Sigmoid colon (tissue), 7 donors: ENCODE measurements around the gene TGFBI. TPM values are rescaled to one million over a fixed set of nuclear protein-coding genes. Genes with fewer than 3 reads are reported as not detected.

Experiments
- DNase-seq: peaks from one replicate; pipeline ENCODE4 v3.0.0-alpha.2; 2019
- H3K27ac ChIP-seq, 4 donors: fragments of 200-600 bp; sonication (generic); one replicate each; pipeline ENCODE4 v1.5.1; 2016 to 2019; ENCODE audit warnings: mild to moderate bottlenecking in 1 of 4
- H3K27me3 ChIP-seq, 3 donors: fragments of 200-600 bp; sonication (generic); one replicate each; pipeline ENCODE4 v1.5.1; 2019; ENCODE audit warnings: mild to moderate bottlenecking in 1 of 3
- H3K36me3 ChIP-seq, 4 donors: fragments of 200-600 bp; sonication (generic); one replicate each; pipeline ENCODE4 v1.5.1; 2016 to 2019
- H3K4me1 ChIP-seq, 4 donors: fragments of 200-600 bp; sonication (generic); one replicate each; pipeline ENCODE4 v1.5.1; 2017 to 2019
- H3K4me3 ChIP-seq, 4 donors: fragments of 200-600 bp; sonication (generic); one replicate each; pipeline ENCODE4 v1.5.1; 2017 to 2019; ENCODE audit warnings: mild to moderate bottlenecking in 2 of 4, moderate library complexity in 1 of 4
- H3K9me3 ChIP-seq, 4 donors: fragments of 200-600 bp in 3 of 4; sonication (generic) in 3 of 4; one replicate each; pipeline versions ENCODE4 v1.5.1 to v1.6.1; 2013 to 2019
- CTCF ChIP-seq, 4 experiments: fragments of 450-650 bp in 3 of 4; fragments of 200-600 bp in 1 of 4; IDR thresholded peaks; one replicate each; pipeline ENCODE4 v1.5.1; 2016 to 2019; ENCODE audit warnings: antibody characterized with exemption in 4 of 4, mild to moderate bottlenecking in 3 of 4, moderate library complexity in 2 of 4
- EP300 ChIP-seq, 4 donors: sonication (generic); formaldehyde crosslinking; IDR thresholded peaks; one replicate each; pipeline ENCODE4 v1.6.1; 2017; ENCODE audit warnings: antibody characterized with exemption in 4 of 4
- POLR2A ChIP-seq, 2 donors: fragments of 450-650 bp; IDR thresholded peaks; one replicate each; pipeline ENCODE4 v1.6.1; 2016; ENCODE audit warnings: antibody characterized with exemption in 2 of 2, mild to moderate bottlenecking in 2 of 2, moderate library complexity in 2 of 2
- POLR2AphosphoS5 ChIP-seq, 4 donors: sonication (generic); formaldehyde crosslinking; IDR thresholded peaks; one replicate each; pipeline ENCODE4 v1.6.1; 2017; ENCODE audit warnings: antibody characterized with exemption in 4 of 4
- WGBS, 2 donors: extraction: QIAGEN DNeasy Blood & Tissue Kit; methylation state at CpG; one replicate each; pipeline ENCODE4 v1.1.7; 2013; 5-methylcytosine and 5-hydroxymethylcytosine counted together
- intact Hi-C: fragments of 100-400 bp; cut with DNase I; formaldehyde crosslinking; loops from one replicate; pipeline ENCODE4 v1.15.1; 2023
- polyA plus RNA-seq, 3 donors: library from polyadenylated mRNA; stranded (reverse); fragments of 200-250 nt; gene quantifications; one replicate each; pipeline ENCODE4 v1.2.3, GENCODE V29; 2013
- total RNA-seq, 4 donors: library from RNA; depleted of rRNA; stranded (reverse); fragments of >200 nt; gene quantifications; one replicate each; pipeline ENCODE4 v1.1.0, GENCODE V29; 2016
- donor health status: healthy with polysubstance abuse.
- donor health status: Bipolar disorder and iron deficiency.
- donor health status: healthy.

Gene TGFBI
- total and polyA plus RNA-seq, 7 donors: 48.6 to 178 (median 67.4) TPM

- 73 to 87% methylated on average over 2 of the region's 2 CpGs for WGBS, 2 donors
- no peak for TF ChIP-seq POLR2AphosphoS5 (IDR thresholded peaks at IDR 0.05)
- no peak for TF ChIP-seq EP300 (IDR thresholded peaks at IDR 0.05)
- TF ChIP-seq POLR2A (IDR thresholded peaks at IDR 0.05): no peak
- TF ChIP-seq CTCF (IDR thresholded peaks at IDR 0.05): no peak
- Histone ChIP-seq H3K9me3 (no peaks in the 10 kb centered on the region), H3K36me3 (no peaks in the 10 kb centered on the region), H3K27me3 (no peaks in the 10 kb centered on the region), H3K4me1 (peaks cover 0 to 81% (median 60%) of the 10 kb centered on the region in 4 donors), H3K4me3 (no peak overlapping the region), H3K27ac (peak overlapping the region; percentile 5 to 84 (median 72))
- peak; percentile 12 for DNase-seq
- intact Hi-C loops: loop anchor here (2.0 kb wide), 1 partner anchor 39 kb away; no protein-coding TSS in a partner anchor
These were observed 8.8 kb upstream of the TGFBI start for GRCh38 chr5:136020001-136020382.

- Histone ChIP-seq H3K9me3 (no peaks in the 10 kb centered on the region), H3K27ac (peak overlapping the region; percentile 5 to 84 (median 72)), H3K36me3 (no peaks in the 10 kb centered on the region), H3K4me3 (no peak overlapping the region), H3K4me1 (peaks cover 0 to 81% (median 59%) of the 10 kb centered on the region in 4 donors), H3K27me3 (no peaks in the 10 kb centered on the region)
- TF ChIP-seq EP300 (IDR thresholded peaks at IDR 0.05) (peak in 3 of 4 donors; percentile 31 to 56 (median 38)), POLR2A (IDR thresholded peaks at IDR 0.05) (no peak), CTCF (IDR thresholded peaks at IDR 0.05) (no peak), POLR2AphosphoS5 (IDR thresholded peaks at IDR 0.05) (peak; percentile 26 to 88 (median 77))
- 62 to 67% methylated on average over 10 of the region's 10 CpGs for WGBS, 2 donors
- peak; percentile 72 for DNase-seq
- intact Hi-C loops: loop anchor here (2.0 kb wide), 1 partner anchor 38 kb away; no protein-coding TSS in a partner anchor
These were observed 8.3 kb upstream of the TGFBI start for GRCh38 chr5:136020383-136021015.

GRCh38 chr5:136021016-136021405 lies 7.8 kb upstream of the TGFBI start:
- WGBS, 2 donors: 71 to 79% methylated on average over 4 of the region's 4 CpGs
- peak overlapping the region in 3 of 4 donors; percentile 68 to 84 (median 77) for H3K27ac ChIP-seq
- H3K36me3 ChIP-seq: no peaks in the 10 kb centered on the region
- intact Hi-C loops: loop anchor here (2.0 kb wide), 1 partner anchor 38 kb away; no protein-coding TSS in a partner anchor
- TF ChIP-seq POLR2A (IDR thresholded peaks at IDR 0.05) (no peak), CTCF (IDR thresholded peaks at IDR 0.05) (no peak), EP300 (IDR thresholded peaks at IDR 0.05) (no peak), POLR2AphosphoS5 (IDR thresholded peaks at IDR 0.05) (no peak)
- no peaks in the 10 kb centered on the region for H3K27me3 ChIP-seq
- peaks cover 0 to 81% (median 62%) of the 10 kb centered on the region in 4 donors for H3K4me1 ChIP-seq
- DNase-seq: peak; percentile 37
- H3K9me3 ChIP-seq: no peaks in the 10 kb centered on the region
- no peak overlapping the region for H3K4me3 ChIP-seq

- TF ChIP-seq POLR2AphosphoS5 (IDR thresholded peaks at IDR 0.05) (no peak), CTCF (IDR thresholded peaks at IDR 0.05) (no peak), POLR2A (IDR thresholded peaks at IDR 0.05) (no peak), EP300 (IDR thresholded peaks at IDR 0.05) (no peak)
- Histone ChIP-seq H3K27me3 (no peaks in the 10 kb centered on the region), H3K27ac (peak overlapping the region in 1 of 4 donors; percentile 71), H3K9me3 (no peaks in the 10 kb centered on the region), H3K4me1 (peaks cover 0 to 79% (median 62%) of the 10 kb centered on the region in 4 donors), H3K36me3 (no peaks in the 10 kb centered on the region), H3K4me3 (no peak overlapping the region)
- intact Hi-C loops: no loop called here
- DNase-seq: peak; percentile 14
- 93 to 95% methylated on average over 7 of the region's 7 CpGs for WGBS, 2 donors
These were observed 5.8 kb upstream of the TGFBI start for GRCh38 chr5:136022965-136023364.
